HepG2 (cell line): ENCODE measurements around the gene NUP85. TPM values are rescaled to one million over a fixed set of nuclear protein-coding genes. Genes with fewer than 3 reads are reported as not detected.
A peak's percentile ranks its signal among the peaks of the same experiment; 100 is the strongest.

ENCODE experiments used
- CBX2 ChIP-seq, 2 experiments: fragments of 200-600 bp in 1 of 2; sonication (generic); formaldehyde crosslinking in 1 of 2; IDR thresholded peaks; 2 replicates each; pipeline versions ENCODE4 v1.7.0 to v1.8.1; 2018 to 2022; ENCODE audit warnings: low read depth in 2 of 2, low read length in 1 of 2, mild to moderate bottlenecking in 1 of 2, missing genetic modification reagents in 1 of 2
- ETS1 ChIP-seq: sonication (generic); formaldehyde crosslinking; IDR thresholded peaks from 2 replicates; pipeline ENCODE4 v1.4.0; 2020; ENCODE audit warnings: missing genetic modification reagents
- FOXA1 ChIP-seq, 2 experiments: fragments of 450-650 bp in 1 of 2; sonication (generic) in 1 of 2; formaldehyde crosslinking in 1 of 2; IDR thresholded peaks; 2 replicates each; pipeline versions ENCODE4 v1.4.0 to v1.6.1; 2016 to 2020; ENCODE audit warnings: missing genetic modification reagents in 1 of 2
- FOXM1 ChIP-seq: sonication (generic); formaldehyde crosslinking; IDR thresholded peaks from 2 replicates; pipeline ENCODE4 v1.5.0; 2020; ENCODE audit warnings: missing genetic modification reagents
- GABPB1 ChIP-seq: IDR thresholded peaks from 2 replicates; pipeline ENCODE4 v1.6.1; 2016; ENCODE audit warnings: mild to moderate bottlenecking, missing genetic modification reagents, moderate library complexity, missing compliant biosample characterization
- JDP2 ChIP-seq: sonication (generic); formaldehyde crosslinking; IDR thresholded peaks from 2 replicates; pipeline ENCODE4 v1.8.1; 2022; ENCODE audit warnings: missing genetic modification reagents, borderline replicate concordance
- KMT2B ChIP-seq: IDR thresholded peaks from 2 replicates; pipeline ENCODE4 v1.6.1; 2016; ENCODE audit warnings: missing genetic modification reagents, missing compliant biosample characterization
- MTF1 ChIP-seq: sonication (generic); formaldehyde crosslinking; IDR thresholded peaks from 2 replicates; pipeline ENCODE4 v1.5.0; 2020; ENCODE audit warnings: missing genetic modification reagents
- NAIF1 ChIP-seq: sonication (generic); formaldehyde crosslinking; IDR thresholded peaks from 2 replicates; pipeline ENCODE4 v1.5.0; 2020; ENCODE audit warnings: mild to moderate bottlenecking, missing genetic modification reagents, borderline replicate concordance
- NPAS2 ChIP-seq: sonication (generic); formaldehyde crosslinking; IDR thresholded peaks from 2 replicates; pipeline ENCODE4 v1.8.0; 2022; ENCODE audit warnings: mild to moderate bottlenecking, missing genetic modification reagents, borderline replicate concordance
- PBX3 ChIP-seq: sonication (generic); formaldehyde crosslinking; IDR thresholded peaks from 2 replicates; pipeline ENCODE4 v1.8.1; 2023; ENCODE audit warnings: missing genetic modification reagents, inconsistent platforms, borderline replicate concordance
- PHF20 ChIP-seq: sonication (generic); formaldehyde crosslinking; IDR thresholded peaks from 2 replicates; pipeline ENCODE4 v1.5.0; 2020; ENCODE audit warnings: mild to moderate bottlenecking, missing genetic modification reagents
- STAG1 ChIP-seq: sonication (generic); formaldehyde crosslinking; IDR thresholded peaks from 2 replicates; pipeline ENCODE4 v1.4.0; 2020; ENCODE audit warnings: missing genetic modification reagents
- ZFP37 ChIP-seq: sonication (generic); formaldehyde crosslinking; IDR thresholded peaks from 2 replicates; pipeline ENCODE4 v1.4.0; 2020; ENCODE audit warnings: missing genetic modification reagents, borderline replicate concordance
- ZNF101 ChIP-seq: sonication (generic); formaldehyde crosslinking; IDR thresholded peaks from 2 replicates; pipeline ENCODE4 v1.4.0; 2020; ENCODE audit warnings: mild to moderate bottlenecking, low read depth, missing genetic modification reagents, borderline replicate concordance
- ZNF205 ChIP-seq: IDR thresholded peaks from 2 replicates; pipeline ENCODE4 v1.6.1; 2018; ENCODE audit warnings: missing biosample characterization, missing genetic modification reagents
- ZNF326 ChIP-seq: sonication (generic); formaldehyde crosslinking; IDR thresholded peaks from 2 replicates; pipeline ENCODE4 v1.4.0; 2020; ENCODE audit warnings: missing genetic modification reagents, borderline replicate concordance
- ZNF441 ChIP-seq: sonication (generic); formaldehyde crosslinking; IDR thresholded peaks from 2 replicates; pipeline ENCODE4 v1.7.0; 2021; ENCODE audit warnings: missing genetic modification reagents, borderline replicate concordance
- ZNF501 ChIP-seq: sonication (generic); formaldehyde crosslinking; IDR thresholded peaks from 2 replicates; pipeline ENCODE4 v1.5.1; 2020; ENCODE audit warnings: mild to moderate bottlenecking, moderate library complexity, missing genetic modification reagents
- ZNF576 ChIP-seq: sonication (generic); formaldehyde crosslinking; IDR thresholded peaks from 2 replicates; pipeline ENCODE4 v1.4.0; 2020; ENCODE audit warnings: mild to moderate bottlenecking, missing genetic modification reagents
- polyA plus RNA-seq, 8 experiments: library from polyadenylated mRNA; depleted of rRNA in 3 of 8; stranded (reverse) in 7 of 8; unstranded in 1 of 8; fragments of >200 nt; fragmentation: Illumina TruSeq in 4 of 8; extraction: Trizol in 4 of 8; gene quantifications; 2 replicates each; pipeline versions ENCODE4 v1.2.1 to v1.2.3, GENCODE V29; 2011 to 2016; ENCODE audit warnings: low read depth in 4 of 8, missing spikeins in 1 of 8, mixed read lengths in 1 of 8; ENCODE audit not compliant: insufficient read depth in 1 of 8
- total RNA-seq, 5 experiments: library from RNA; depleted of rRNA; stranded (reverse); fragments of >200 nt; fragmentation: Illumina TruSeq; extraction: Trizol; gene quantifications; 2 replicates each; pipeline ENCODE4 v1.2.3, GENCODE V29; 2016; ENCODE audit warnings: low read depth in 1 of 5
- TF ChIP-seq, protein P1 (sequence below): sonication (generic); formaldehyde crosslinking; IDR thresholded peaks from 2 replicates; pipeline ENCODE4 v1.4.0; 2020; ENCODE audit warnings: low read depth, mild to moderate bottlenecking, missing genetic modification reagents
- TF ChIP-seq, protein P2 (sequence below): sonication (generic); formaldehyde crosslinking; IDR thresholded peaks from 2 replicates; pipeline ENCODE4 v1.4.0; 2020; ENCODE audit warnings: missing genetic modification reagents

The NUP85 gene
- total and polyA plus RNA-seq, 2 of the 13 experiments (the other 11 are each of a cell fraction or from before 2014, with no cell fraction given): 89.1 to 124 TPM

DNA sequence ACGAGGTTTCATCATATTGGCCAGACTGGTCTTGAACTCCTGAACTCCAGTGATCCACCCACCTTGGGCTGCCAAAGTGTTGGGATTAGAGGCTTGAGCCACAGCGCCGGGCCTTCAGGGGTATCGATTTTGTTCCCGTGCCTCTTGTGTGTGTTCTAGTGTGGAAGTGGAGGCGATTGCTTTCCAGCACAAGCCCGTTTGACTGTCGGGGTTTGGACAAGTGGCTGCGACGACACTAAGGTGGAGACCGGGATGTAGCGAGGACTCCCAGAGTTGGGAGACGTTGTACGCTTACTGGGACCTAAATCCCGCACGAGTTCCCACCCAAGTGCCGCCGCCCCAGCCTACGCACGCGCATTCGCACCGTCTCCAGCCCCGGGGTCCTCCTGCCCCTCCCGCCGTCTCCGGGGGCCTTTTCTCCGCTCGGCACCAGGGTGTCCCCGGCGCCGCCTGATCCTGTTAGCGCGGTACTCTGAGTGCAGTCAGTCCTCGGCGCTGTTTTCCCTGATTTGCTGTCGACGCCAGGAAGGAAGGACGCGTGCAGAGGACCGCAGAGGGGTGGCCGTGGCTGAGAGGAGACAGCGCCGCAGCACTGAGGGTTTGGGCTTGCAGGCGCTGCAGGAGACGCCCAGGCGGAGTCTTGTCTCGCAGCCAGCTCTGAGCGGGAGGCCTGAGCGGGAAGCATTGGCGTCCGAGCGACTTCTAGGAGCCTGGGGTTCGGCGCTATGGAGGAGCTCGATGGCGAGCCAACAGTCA is at the start of gene NUP85 (continued):
- TF ChIP-seq, protein P1, sequence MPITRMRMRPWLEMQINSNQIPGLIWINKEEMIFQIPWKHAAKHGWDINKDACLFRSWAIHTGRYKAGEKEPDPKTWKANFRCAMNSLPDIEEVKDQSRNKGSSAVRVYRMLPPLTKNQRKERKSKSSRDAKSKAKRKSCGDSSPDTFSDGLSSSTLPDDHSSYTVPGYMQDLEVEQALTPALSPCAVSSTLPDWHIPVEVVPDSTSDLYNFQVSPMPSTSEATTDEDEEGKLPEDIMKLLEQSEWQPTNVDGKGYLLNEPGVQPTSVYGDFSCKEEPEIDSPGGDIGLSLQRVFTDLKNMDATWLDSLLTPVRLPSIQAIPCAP (CRISPR knock-in tag): no peak
- TF ChIP-seq NPAS2: no peak
- no peak for TF ChIP-seq ZNF101 (CRISPR knock-in tag)
- no peak; the same call in 1 of the 2 replicates for TF ChIP-seq ZFP37 (CRISPR knock-in tag)
- TF ChIP-seq PBX3 (CRISPR knock-in tag): no peak
- TF ChIP-seq ZNF501 (CRISPR knock-in tag): peak; percentile 99
- no peak for TF ChIP-seq STAG1 (CRISPR knock-in tag)
- no peak for TF ChIP-seq MTF1
- peak; percentile 25 for TF ChIP-seq ZNF441 (CRISPR knock-in tag)
- no peak for TF ChIP-seq CBX2 (IDR thresholded peaks at IDR 0.05; ENCODE audit: low read depth, low read length)
- TF ChIP-seq CBX2 (CRISPR knock-in tag; IDR thresholded peaks at IDR 0.05; ENCODE audit: low read depth): no peak
- TF ChIP-seq, protein P2, sequence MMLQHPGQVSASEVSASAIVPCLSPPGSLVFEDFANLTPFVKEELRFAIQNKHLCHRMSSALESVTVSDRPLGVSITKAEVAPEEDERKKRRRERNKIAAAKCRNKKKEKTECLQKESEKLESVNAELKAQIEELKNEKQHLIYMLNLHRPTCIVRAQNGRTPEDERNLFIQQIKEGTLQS: no peak; the same call in 1 of the 2 replicates
- TF ChIP-seq KMT2B (CRISPR knock-in tag): peak; percentile 95
- peak; percentile 88 for TF ChIP-seq GABPB1 (CRISPR knock-in tag)
- TF ChIP-seq ZNF576 (CRISPR knock-in tag): 0 out of 2 replicates have a peak, but pooled peaks have one; percentile 39
- peak; percentile 27; the same call in 1 of the 2 replicates for TF ChIP-seq ETS1 (CRISPR knock-in tag)
- no peak for TF ChIP-seq ZNF326 (CRISPR knock-in tag)
- no peak; the same call in 1 of the 2 replicates for TF ChIP-seq JDP2 (CRISPR knock-in tag)
- no peak for TF ChIP-seq FOXA1 (IDR thresholded peaks at IDR 0.05)
- TF ChIP-seq FOXA1 (CRISPR knock-in tag; IDR thresholded peaks at IDR 0.05): 0 out of 2 replicates have a peak, but pooled peaks have one; percentile 19
- no peak for TF ChIP-seq FOXM1
- peak; percentile 64; the same call in 1 of the 2 replicates for TF ChIP-seq NAIF1 (CRISPR knock-in tag)
- TF ChIP-seq PHF20 (CRISPR knock-in tag): peak; percentile 87
- TF ChIP-seq ZNF205: no peak; the same call in 1 of the 2 replicates
